Glutamatergic neuron (in vitro differentiated cells): ENCODE measurements around the gene SAP25. TPM values are rescaled to one million over a fixed set of nuclear protein-coding genes. Genes with fewer than 3 reads are reported as not detected.

Source experiments
- DNase-seq: peaks from one replicate; pipeline ENCODE4 v3.0.0; 2022
- H3K27ac Mint-ChIP-seq: one replicate; pipeline ENCODE4 v1.8.0; 2020; ENCODE audit warnings: mild to moderate bottlenecking, mixed read lengths, inconsistent platforms; ENCODE audit not compliant: unreplicated experiment
- H3K27me3 Mint-ChIP-seq: one replicate; pipeline ENCODE4 v1.8.0; 2020; ENCODE audit warnings: mild to moderate bottlenecking, moderate library complexity, mixed read lengths, inconsistent platforms; ENCODE audit not compliant: unreplicated experiment
- H3K36me3 Mint-ChIP-seq: one replicate; pipeline ENCODE4 v1.8.0; 2020; ENCODE audit warnings: mild to moderate bottlenecking, mixed read lengths, inconsistent platforms; ENCODE audit not compliant: unreplicated experiment
- H3K4me1 Mint-ChIP-seq: one replicate; pipeline ENCODE4 v1.8.0; 2020; ENCODE audit warnings: mild to moderate bottlenecking, low read depth, mixed read lengths, inconsistent platforms; ENCODE audit not compliant: unreplicated experiment
- H3K4me3 Mint-ChIP-seq: one replicate; pipeline ENCODE4 v1.8.0; 2020; ENCODE audit warnings: mild to moderate bottlenecking, mixed read lengths, inconsistent platforms; ENCODE audit not compliant: unreplicated experiment
- H3K9me3 Mint-ChIP-seq: one replicate; pipeline ENCODE4 v1.8.0; 2020; ENCODE audit warnings: mild to moderate bottlenecking, moderate library complexity, mixed read lengths, inconsistent platforms; ENCODE audit not compliant: unreplicated experiment
- total RNA-seq: library from RNA; stranded (reverse); fragmentation: NEBNext Ultra II Directional; extraction: Animal tissue kit (Norgen Biotek cat#: 25700); gene quantifications from one replicate; pipeline ENCODE4 v1.2.1, GENCODE V29; 2021; ENCODE audit not compliant: unreplicated experiment
- TF ChIP-seq, protein P1 (sequence below): fragments of 200-600 bp; sonication (generic); IDR thresholded peaks from one replicate; pipeline ENCODE4 v1.5.0; 2021; ENCODE audit not compliant: partially characterized antibody, unreplicated experiment

SAP25 gene
- total RNA-seq, 1 donor from 2014 or later: 8.0 TPM

- H3K27ac Mint-ChIP-seq: peak overlapping the region; percentile 14
- TF ChIP-seq, protein P1, sequence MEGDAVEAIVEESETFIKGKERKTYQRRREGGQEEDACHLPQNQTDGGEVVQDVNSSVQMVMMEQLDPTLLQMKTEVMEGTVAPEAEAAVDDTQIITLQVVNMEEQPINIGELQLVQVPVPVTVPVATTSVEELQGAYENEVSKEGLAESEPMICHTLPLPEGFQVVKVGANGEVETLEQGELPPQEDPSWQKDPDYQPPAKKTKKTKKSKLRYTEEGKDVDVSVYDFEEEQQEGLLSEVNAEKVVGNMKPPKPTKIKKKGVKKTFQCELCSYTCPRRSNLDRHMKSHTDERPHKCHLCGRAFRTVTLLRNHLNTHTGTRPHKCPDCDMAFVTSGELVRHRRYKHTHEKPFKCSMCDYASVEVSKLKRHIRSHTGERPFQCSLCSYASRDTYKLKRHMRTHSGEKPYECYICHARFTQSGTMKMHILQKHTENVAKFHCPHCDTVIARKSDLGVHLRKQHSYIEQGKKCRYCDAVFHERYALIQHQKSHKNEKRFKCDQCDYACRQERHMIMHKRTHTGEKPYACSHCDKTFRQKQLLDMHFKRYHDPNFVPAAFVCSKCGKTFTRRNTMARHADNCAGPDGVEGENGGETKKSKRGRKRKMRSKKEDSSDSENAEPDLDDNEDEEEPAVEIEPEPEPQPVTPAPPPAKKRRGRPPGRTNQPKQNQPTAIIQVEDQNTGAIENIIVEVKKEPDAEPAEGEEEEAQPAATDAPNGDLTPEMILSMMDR: no peak
- H3K4me3 Mint-ChIP-seq: peak overlapping the region; percentile 60
- peaks cover 12% of the 10 kb centered on the region for H3K9me3 Mint-ChIP-seq
- peaks cover 13% of the 10 kb centered on the region for H3K27me3 Mint-ChIP-seq
- no peak for DNase-seq
- H3K4me1 Mint-ChIP-seq: peaks cover 17% of the 10 kb centered on the region
- no peaks in the 10 kb centered on the region for H3K36me3 Mint-ChIP-seq
These were observed 14.7 kb upstream of the SAP25 start for GRCh38 chr7:100588438-100588837.

GRCh38 chr7:100586266-100587025, 12.7 kb upstream of the SAP25 start, which contains the start of gene FBXO24:
Gene FBXO24, plus strand, starts transcription at chr7:100586328. Its CDS starts 298 bp downstream, at chr7:100586626.
- peak; percentile 99 for DNase-seq
- Mint-ChIP-seq H3K4me3 (peak within 1 kb of the TSS; percentile 99), H3K36me3 (no peaks in the 10 kb centered on the region), H3K27me3 (peaks cover 11% of the 10 kb centered on the region), H3K4me1 (peaks cover 24% of the 10 kb centered on the region), H3K9me3 (peaks cover 12% of the 10 kb centered on the region), H3K27ac (peak within 1 kb of the TSS; percentile 98)
- TF ChIP-seq, protein P1: no peak

- DNase-seq: peak; percentile 62
These were observed 12.0 kb upstream of the SAP25 start, which contains the start of gene LRCH4 for GRCh38 chr7:100585511-100586265. Gene LRCH4, minus strand, starts transcription at chr7:100586129. Its CDS starts 29 bp downstream, at chr7:100586100.

DNA sequence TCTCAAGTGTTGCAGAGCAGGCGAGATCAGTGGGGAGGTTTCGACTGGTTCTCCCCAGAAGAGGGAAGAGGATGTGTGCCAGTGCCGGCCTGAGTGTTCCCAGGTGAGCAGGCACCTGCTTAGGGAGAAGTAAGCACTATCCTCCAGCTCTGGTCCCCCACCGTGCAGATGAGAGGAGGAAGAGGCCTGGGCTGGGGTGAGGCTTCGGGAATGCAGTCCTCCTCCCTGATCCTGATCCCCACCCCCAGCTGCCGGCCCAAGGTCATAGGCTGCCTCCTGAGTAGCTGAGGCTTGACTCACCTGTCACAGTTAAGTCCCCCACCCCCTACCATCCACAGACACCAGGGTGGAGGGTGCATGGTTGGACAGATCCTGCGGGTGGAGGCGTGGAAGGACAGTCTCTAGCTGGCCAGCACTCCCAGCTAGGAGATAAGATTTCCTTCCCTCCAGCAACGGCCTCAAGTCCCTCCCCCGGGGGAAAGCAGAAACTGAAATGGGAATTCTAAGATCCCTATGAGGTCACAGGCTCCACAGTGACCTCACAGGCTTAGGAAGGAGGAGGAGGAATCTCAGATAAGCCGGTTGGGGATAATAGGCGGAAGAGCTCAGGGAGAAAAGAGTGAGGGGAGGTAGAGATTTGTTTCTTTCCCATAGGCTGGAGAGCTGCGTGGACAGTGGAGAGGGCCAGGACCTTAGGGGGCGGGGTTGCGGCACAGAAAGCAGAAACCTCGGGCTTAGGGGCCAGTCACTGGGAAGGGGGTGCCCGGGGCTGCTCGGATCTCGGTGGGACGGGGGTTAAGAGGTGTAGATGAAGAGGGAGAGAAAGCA, 11.2 kb upstream of the SAP25 start:
- DNase-seq: peak; percentile 61

More at GRCh38 chr7:100585511-100586265, 12.0 kb upstream of the SAP25 start, which contains the start of gene LRCH4:
- Mint-ChIP-seq H3K4me3 (peak within 1 kb of the TSS; percentile 99), H3K27ac (peak within 1 kb of the TSS; percentile 98), H3K4me1 (peaks cover 27% of the 10 kb centered on the region), H3K9me3 (peaks cover 14% of the 10 kb centered on the region), H3K27me3 (peaks cover 11% of the 10 kb centered on the region), H3K36me3 (no peaks in the 10 kb centered on the region)
- TF ChIP-seq, protein P1: no peak

More for the DNA sequence above, 11.2 kb upstream of the SAP25 start:
- H3K9me3 Mint-ChIP-seq: peaks cover 12% of the 10 kb centered on the region
- no peaks in the 10 kb centered on the region for H3K36me3 Mint-ChIP-seq
- H3K4me3 Mint-ChIP-seq: peak overlapping the region; percentile 99
- peaks cover 11% of the 10 kb centered on the region for H3K27me3 Mint-ChIP-seq
- TF ChIP-seq, protein P1: no peak
- H3K4me1 Mint-ChIP-seq: peaks cover 22% of the 10 kb centered on the region
- peak overlapping the region; percentile 98 for H3K27ac Mint-ChIP-seq
